Stimulated activated naive CD8-positive, alpha-beta T cell treated with anti-CD3 and anti-CD28 coated beads, Interleukin-15, Interleukin-2, amounts not matched to agents 100 ng/mL and 50 ng/mL, for 24 hours (primary cell): ENCODE results near the gene POMGNT1.

Experiments
- H3K27ac Mint-ChIP-seq: one replicate; pipeline ENCODE4 v1.8.0; 2021; ENCODE audit warnings: mild to moderate bottlenecking, mixed read lengths
- H3K27me3 Mint-ChIP-seq: one replicate; pipeline ENCODE4 v1.8.0; 2021; ENCODE audit warnings: mixed read lengths
- H3K36me3 Mint-ChIP-seq: one replicate; pipeline ENCODE4 v1.8.0; 2021; ENCODE audit warnings: low read depth, mixed read lengths
- H3K4me1 Mint-ChIP-seq: one replicate; pipeline ENCODE4 v1.8.0; 2021; ENCODE audit warnings: low read depth, mixed read lengths
- H3K4me3 Mint-ChIP-seq: one replicate; pipeline ENCODE4 v1.8.0; 2021; ENCODE audit warnings: mild to moderate bottlenecking, mixed read lengths
- H3K9me3 Mint-ChIP-seq: one replicate; pipeline ENCODE4 v1.8.0; 2021; ENCODE audit warnings: mixed read lengths

Gene POMGNT1

DNA sequence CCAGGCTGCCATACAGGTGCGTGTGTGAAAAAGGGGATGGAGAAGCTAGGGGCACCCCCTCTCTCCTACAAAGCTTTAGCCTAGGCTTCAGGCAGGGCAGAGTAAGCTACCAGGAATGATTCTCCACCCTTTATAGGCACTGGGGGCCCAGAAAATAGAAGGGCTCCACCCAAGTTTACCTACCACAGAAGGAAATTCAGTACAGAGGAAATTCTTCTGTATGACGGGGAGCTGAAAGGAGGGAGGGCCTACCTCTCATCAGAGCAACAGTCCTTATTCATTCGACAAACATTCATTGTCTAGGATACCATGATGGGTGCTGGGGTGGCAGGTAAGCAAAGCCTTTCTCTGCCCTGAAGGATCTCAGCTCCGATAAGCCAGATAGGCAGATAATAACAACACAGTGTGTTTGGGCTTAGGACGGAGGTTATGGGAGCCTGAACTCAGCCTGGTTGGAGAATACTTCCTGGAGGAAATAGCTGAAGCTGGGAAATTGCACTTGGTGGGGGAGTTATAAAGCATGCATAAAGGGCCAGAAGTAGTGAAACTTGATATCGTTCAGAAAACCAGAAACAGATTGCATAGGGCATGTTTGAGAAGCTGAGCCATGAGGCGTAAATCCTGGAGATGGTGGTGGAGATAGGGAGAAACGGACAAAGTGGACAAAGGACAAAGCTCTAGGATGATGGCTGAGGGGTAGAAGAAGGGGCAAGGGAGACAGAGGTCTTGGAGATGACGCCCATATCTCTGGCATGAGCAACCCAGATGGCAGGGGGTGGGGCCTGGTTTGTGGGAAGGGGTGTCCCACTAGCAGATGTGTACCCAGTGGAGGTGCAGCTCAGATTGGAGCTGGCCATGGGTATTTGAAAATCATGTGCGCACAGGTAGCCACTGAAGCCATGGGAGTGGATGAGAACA is 16.6 kb downstream of the POMGNT1 start:
- no peaks in the 10 kb centered on the region for H3K36me3 Mint-ChIP-seq
- peaks cover 26% of the 10 kb centered on the region for H3K4me1 Mint-ChIP-seq
- no peaks in the 10 kb centered on the region for H3K27me3 Mint-ChIP-seq
- no peaks in the 10 kb centered on the region for H3K9me3 Mint-ChIP-seq
- no peak overlapping the region for H3K27ac Mint-ChIP-seq
- H3K4me3 Mint-ChIP-seq = no peak overlapping the region

DNA sequence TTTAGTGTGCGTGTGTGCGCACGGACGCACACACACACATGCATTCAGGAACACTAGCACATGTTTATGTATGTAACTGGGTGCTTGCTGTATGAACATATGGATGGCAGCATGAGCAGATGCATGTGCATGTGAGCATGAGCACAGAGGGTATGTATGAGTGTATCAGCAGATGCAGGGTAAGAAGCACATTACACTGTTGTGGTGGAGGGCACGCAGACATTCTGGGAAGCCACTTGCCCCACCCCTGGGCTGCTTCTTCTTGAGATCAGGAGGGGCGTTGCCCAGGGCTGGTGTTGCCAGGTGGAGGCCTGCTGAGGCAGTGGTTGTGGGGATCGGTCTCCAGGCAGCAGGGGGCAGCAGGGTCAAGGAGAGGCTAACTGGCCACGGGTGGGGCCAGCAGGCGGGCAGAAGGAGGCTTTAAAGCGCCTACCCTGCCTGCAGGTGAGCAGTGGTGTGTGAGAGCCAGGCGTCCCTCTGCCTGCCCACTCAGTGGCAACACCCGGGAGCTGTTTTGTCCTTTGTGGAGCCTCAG is 18.1 kb downstream of the POMGNT1 start:
- Mint-ChIP-seq H3K4me3 (no peak overlapping the region), H3K27me3 (no peaks in the 10 kb centered on the region), H3K27ac (no peak overlapping the region), H3K4me1 (peaks cover 16% of the 10 kb centered on the region), H3K36me3 (no peaks in the 10 kb centered on the region), H3K9me3 (no peaks in the 10 kb centered on the region)

DNA sequence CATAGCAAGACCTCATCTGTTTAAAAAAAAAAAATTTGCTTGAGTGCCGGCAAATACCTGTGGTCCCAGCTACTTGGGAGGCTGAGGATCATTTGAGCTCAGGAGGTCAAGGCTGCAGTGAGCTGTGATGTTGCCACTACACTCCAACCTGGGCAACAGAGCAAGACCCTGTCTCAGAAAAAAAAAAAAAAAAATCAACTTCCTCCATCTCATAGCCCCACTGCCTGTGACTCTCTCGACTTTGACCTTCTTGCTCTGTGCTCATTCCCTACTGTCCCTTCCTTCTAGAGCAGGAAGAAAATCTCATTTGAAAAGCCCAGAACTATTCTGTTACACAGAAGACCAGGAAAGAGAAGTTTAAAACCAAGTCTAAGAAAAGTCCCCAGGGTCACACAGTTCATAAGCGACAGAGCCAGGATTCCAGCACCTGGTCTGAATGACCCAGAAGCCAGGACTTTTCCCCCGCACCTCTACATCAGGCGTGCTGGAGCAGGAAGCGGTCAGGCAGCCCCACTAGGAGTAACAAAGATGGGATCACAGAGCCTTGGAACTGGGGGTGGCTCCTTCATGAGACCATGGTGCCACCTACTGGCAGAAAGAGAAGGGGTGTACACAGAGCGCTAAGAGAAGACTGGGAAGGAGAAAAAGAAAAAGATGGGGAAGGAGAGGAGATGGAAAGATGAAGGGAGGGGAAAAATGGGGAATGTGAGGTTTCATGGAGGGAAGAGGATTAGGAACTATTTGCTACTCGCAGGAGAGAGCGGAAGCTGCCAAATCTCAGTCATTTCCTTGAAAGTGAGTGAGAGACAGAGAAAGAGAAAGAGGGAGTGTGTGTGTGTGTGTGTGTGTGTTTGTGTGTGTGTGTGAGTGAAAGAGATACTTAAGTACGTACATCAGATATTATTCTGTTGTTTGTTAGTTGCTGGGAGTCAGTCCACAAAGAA is 18.8 kb downstream of the POMGNT1 start:
- no peaks in the 10 kb centered on the region for H3K9me3 Mint-ChIP-seq
- H3K27me3 Mint-ChIP-seq = no peaks in the 10 kb centered on the region
- no peak overlapping the region for H3K4me3 Mint-ChIP-seq
- H3K36me3 Mint-ChIP-seq = no peaks in the 10 kb centered on the region
- H3K27ac Mint-ChIP-seq = no peak overlapping the region
- peaks cover 9% of the 10 kb centered on the region for H3K4me1 Mint-ChIP-seq

DNA sequence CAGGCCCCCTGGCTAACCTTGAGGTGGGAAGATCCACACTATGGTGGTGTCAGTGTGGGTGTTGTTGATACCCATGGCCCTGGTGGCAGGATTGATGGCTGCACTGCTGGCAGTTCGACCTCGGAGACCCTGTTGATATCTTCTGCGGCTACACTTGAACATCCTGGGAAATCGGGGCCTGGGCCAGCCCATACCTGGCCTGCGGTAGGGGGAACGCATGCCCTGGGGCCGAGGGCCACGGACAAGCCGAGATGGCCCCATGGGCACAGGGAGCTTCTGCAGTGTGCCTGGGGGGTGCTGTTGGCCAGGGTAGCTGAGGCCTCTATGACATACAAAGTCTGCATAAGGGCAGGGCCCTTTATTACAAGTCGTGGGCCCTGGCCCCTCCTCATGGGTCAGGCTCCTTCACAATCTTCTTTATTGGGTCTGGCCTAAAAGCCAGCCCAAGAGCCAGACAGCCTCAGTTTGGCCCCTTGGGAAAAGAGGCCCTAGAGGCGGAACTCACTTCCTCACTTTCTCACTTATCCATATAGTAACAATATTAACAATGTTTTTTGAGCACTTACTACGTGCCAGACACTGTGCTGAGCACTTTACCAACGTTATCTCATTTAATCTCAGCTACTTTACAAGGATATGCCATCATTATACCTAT is 21.9 kb downstream of the POMGNT1 start, which contains the start of gene P3R3URF:
Gene P3R3URF, minus strand, starts transcription at position 278 of the 655 bp plus-strand sequence. Its CDS starts 17 bp downstream, at position 261.
- H3K36me3 Mint-ChIP-seq = no peaks in the 10 kb centered on the region
- no peaks in the 10 kb centered on the region for H3K9me3 Mint-ChIP-seq
- H3K4me3 Mint-ChIP-seq = no peak within 1 kb of the TSS
- no peak within 1 kb of the TSS for H3K27ac Mint-ChIP-seq
- no peaks in the 10 kb centered on the region for H3K27me3 Mint-ChIP-seq
- H3K4me1 Mint-ChIP-seq = no peaks in the 10 kb centered on the region

DNA sequence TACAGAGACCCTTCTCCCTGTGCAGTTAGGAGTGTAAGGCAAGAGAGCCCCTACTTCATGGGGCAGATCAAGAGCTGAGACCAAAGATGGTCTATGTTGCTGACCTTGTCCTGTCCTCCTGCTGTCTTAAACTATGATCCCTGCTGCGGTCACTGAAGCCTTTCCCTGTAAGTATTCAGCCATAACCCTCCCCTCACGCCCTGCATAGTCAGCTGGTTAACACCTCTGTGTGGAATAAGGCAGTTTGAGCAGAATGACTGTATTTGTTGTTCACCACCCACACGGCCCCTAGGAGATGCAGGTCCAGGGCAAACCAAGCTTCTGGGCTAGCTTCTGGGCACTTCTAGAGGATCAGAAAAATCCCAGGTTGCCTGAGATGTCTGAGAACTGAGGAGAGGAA is 23.0 kb downstream of the POMGNT1 start:
- Mint-ChIP-seq H3K4me1 (no peaks in the 10 kb centered on the region), H3K9me3 (no peaks in the 10 kb centered on the region), H3K27ac (no peak overlapping the region), H3K4me3 (no peak overlapping the region), H3K27me3 (no peaks in the 10 kb centered on the region), H3K36me3 (no peaks in the 10 kb centered on the region)

DNA sequence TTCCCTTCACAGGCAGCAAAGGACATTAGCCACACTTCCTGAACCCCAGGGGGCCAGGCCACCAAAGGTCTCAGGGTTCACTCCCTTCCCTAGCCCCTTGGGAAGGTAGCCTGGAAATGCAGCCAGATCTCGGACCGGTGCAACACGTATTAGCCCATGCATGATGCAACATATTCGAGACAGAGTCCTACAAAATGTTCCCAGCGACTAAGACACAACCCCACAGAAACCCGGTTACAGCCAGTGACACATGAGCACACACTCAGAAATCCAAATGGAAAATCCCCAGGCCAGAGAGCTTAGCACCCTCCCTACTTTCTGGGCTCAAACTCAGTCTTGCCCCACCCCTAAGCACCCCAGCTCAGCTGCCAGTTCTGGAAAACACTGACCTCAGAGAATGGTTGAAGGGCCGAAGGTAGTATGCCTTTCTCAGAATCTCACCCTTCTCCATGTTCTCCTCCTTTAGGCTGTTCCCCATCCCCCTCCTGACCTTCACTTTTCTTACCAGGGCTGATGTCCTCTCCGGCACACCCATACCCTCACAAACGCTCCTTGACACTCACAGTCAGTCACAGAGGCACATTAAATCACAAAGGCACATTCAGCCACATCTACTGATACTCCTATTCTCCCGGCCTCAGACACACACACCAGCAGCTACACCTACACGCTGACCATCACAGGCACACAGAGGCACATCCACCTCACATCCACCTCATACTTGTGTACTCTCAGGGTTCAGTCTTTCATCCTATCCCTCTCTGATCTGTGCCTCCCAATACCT is 23.6 kb downstream of the POMGNT1 start, which contains the start of gene TSPAN1:
Gene TSPAN1, plus strand, starts transcription at position 640 of the 784 bp plus-strand sequence. CDS start 6,021 bp downstream, outside the sequence.
- H3K27ac Mint-ChIP-seq = no peak within 1 kb of the TSS
- no peaks in the 10 kb centered on the region for H3K4me1 Mint-ChIP-seq
- H3K27me3 Mint-ChIP-seq = no peaks in the 10 kb centered on the region
- no peak within 1 kb of the TSS for H3K4me3 Mint-ChIP-seq
- H3K9me3 Mint-ChIP-seq = no peaks in the 10 kb centered on the region
- no peaks in the 10 kb centered on the region for H3K36me3 Mint-ChIP-seq

DNA sequence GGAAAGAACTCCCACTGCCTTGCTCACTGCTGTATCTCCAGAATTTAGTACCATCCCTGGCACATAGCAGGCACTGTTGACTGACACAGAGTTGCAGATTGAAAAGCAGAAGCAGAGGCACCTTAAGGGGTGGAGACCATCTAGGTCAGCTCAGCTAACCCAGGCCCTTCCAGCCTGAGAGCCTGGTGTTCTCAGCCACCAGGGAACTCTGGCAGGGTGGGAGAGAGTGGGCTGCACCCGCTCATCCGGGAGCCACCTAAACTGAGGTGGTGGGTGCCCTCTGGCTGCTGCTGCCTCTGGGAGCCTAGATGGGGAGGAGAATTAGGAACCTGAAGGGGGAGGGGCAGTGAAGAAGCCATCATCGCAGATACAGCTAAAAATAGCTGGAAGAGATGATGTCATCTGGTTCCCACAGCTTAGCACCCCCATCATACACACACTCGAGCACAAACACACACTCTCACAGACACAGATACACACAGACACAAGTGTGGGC is 24.8 kb downstream of the POMGNT1 start:
- Mint-ChIP-seq H3K27me3 (no peaks in the 10 kb centered on the region), H3K36me3 (no peaks in the 10 kb centered on the region), H3K4me3 (no peak overlapping the region), H3K27ac (no peak overlapping the region), H3K4me1 (no peaks in the 10 kb centered on the region), H3K9me3 (no peaks in the 10 kb centered on the region)

DNA sequence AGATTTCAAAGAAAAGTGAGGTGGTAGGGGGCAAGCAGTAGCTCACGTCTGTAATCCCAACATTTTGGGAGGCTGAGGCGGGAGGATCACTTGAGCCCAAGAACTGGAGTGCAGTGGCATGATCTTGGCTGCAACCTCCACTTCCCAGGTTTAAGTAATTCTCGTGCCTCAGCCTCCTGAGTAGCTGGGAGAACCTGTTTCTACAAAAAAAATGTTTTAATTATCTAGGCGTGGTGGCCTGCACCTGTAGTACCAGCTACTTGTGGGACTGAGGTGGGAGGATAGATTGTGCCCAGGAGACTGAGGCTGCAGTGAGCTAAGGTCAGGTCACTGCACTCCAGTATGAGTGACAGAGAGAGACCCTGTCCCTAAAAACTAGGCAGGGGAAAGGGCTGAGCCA is 25.9 kb downstream of the POMGNT1 start:
- H3K27ac Mint-ChIP-seq = no peak overlapping the region
- no peak overlapping the region for H3K4me3 Mint-ChIP-seq
- no peaks in the 10 kb centered on the region for H3K27me3 Mint-ChIP-seq
- H3K9me3 Mint-ChIP-seq = no peaks in the 10 kb centered on the region
- H3K36me3 Mint-ChIP-seq = no peaks in the 10 kb centered on the region
- H3K4me1 Mint-ChIP-seq = peaks cover 5% of the 10 kb centered on the region

DNA sequence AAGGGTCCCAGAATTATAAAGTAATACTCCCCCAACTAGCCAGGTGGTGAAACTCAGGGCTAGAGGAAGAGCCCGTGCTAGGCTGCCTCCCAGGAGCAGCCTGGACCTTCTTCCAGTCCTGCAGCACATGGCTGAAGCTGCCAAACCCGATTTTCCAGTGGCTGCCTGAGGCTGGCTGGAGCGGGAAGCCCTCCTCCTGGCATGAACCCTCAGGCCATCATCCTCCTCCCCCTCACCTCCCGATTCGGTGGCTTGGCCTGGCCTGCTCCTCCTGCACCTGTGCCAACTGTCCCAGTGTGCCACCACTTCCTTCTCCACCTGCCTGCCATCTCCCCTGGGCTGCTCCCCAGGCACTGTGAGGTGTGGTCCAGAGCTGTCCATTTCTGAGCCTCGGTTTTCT is 26.4 kb downstream of the POMGNT1 start:
- no peaks in the 10 kb centered on the region for H3K36me3 Mint-ChIP-seq
- peaks cover 9% of the 10 kb centered on the region for H3K4me1 Mint-ChIP-seq
- no peak overlapping the region for H3K4me3 Mint-ChIP-seq
- H3K27ac Mint-ChIP-seq = no peak overlapping the region
- no peaks in the 10 kb centered on the region for H3K9me3 Mint-ChIP-seq
- H3K27me3 Mint-ChIP-seq = no peaks in the 10 kb centered on the region

DNA sequence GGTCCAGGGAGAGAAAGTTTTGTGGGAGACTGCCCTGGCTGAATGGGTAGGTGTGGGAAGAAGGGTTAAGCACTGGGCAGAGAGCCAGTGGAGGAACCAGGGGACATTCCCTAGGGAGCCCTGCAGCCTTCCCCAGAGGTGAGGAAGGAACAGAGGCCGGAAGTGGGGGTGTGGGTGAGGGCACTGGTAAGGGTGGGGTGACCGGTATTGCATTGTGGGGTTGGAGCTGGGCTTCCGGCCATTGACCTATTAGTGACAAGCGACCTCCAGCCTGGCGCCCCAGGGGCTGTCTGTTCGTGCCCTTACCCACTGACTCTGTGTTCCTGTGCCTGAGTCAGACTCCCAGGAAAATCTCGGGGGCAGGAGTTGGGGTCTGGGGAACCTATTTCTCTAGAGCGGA is 26.9 kb downstream of the POMGNT1 start:
- no peak overlapping the region for H3K4me3 Mint-ChIP-seq
- no peaks in the 10 kb centered on the region for H3K9me3 Mint-ChIP-seq
- no peaks in the 10 kb centered on the region for H3K36me3 Mint-ChIP-seq
- H3K27ac Mint-ChIP-seq = no peak overlapping the region
- H3K27me3 Mint-ChIP-seq = no peaks in the 10 kb centered on the region
- peaks cover 15% of the 10 kb centered on the region for H3K4me1 Mint-ChIP-seq

DNA sequence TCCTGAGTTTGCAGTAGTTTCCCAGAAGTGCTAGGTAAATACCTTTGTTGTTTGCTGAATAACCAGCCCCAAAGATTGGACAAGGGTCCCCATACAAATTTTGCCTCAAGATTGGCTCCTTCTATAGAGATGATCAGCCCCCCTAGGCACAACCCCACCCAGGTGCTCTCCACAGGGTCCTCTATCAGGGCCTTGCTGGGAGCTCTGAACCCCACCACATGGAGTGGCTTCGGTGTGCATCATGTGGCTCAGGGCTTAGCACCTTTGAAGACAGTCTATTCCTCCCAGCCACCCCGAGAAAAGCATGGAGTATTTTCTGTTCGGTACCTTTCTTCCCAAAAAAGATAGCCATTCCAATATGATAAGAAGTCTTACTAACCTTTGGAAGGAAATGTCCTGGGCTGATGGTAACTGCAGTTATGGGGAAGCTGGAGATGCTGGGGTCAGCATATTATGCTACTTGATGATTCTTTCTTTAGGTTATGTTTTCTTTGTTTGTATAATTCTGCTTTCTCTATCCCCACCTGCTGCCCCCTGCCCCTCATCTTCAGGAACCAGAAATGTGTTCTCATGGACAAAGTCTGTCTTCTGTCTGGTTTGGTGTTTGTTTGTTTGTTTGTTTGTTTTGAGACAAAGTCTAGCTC is 28.3 kb downstream of the POMGNT1 start:
- H3K27ac Mint-ChIP-seq = no peak overlapping the region
- H3K9me3 Mint-ChIP-seq = no peaks in the 10 kb centered on the region
- no peaks in the 10 kb centered on the region for H3K27me3 Mint-ChIP-seq
- peaks cover 17% of the 10 kb centered on the region for H3K4me1 Mint-ChIP-seq
- no peak overlapping the region for H3K4me3 Mint-ChIP-seq
- H3K36me3 Mint-ChIP-seq = no peaks in the 10 kb centered on the region

DNA sequence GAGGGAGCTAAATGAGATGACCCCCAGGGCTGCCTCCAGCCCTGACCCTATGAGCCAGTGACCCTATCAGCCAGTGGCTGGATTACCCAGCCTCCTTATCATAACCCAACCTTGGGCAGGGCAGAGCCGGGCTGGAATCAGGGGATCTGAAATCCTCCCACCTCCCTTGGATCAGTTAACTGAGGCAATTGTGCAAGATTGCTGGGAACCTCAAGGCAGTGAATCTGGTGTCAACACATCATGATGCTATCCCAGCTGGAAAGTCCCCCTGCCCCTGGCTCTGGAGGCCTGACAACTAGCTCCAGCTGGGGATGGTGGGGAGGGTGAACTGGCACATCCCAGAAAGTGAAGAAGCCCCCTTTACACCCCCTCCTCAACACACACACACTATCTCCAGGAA is 29.8 kb downstream of the POMGNT1 start:
- Mint-ChIP-seq H3K4me3 (no peak overlapping the region), H3K27me3 (no peaks in the 10 kb centered on the region), H3K4me1 (peaks cover 17% of the 10 kb centered on the region), H3K9me3 (no peaks in the 10 kb centered on the region), H3K27ac (no peak overlapping the region), H3K36me3 (no peaks in the 10 kb centered on the region)
